OCI-M2 (cell line): ENCODE results near the gene MALT1.
"Not testable (repeated sequence)": the region's sequence is repeated elsewhere in the genome, so short reads cannot be mapped to it uniquely, and the experiment has no call there.

Experiments
- DNase-seq: peaks from one replicate; lab custom pipeline; 2025; ENCODE audit not compliant: unreplicated experiment; lab: John Stamatoyannopoulos, UW

The MALT1 gene

DNA sequence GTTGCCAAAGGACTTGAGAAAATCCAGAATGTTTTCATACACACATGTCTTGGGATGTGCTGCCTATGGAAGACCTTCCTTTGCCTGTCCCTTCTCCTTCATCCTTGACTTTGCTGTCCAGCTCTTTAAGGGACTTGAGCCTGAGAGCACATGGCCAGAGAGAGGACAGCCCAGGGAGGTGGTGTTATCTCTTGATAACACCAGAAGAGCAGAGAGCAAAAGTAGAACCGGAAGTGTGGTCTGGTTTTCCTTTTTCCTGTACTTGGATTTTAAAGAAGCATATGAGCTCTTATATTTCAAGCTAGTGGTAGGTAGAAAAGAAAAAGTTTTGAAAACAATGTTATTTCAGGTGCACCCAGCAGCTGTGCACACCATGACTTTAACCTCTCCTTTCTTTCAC is 99.3 kb downstream of the MALT1 start:
- no peak for DNase-seq

DNA sequence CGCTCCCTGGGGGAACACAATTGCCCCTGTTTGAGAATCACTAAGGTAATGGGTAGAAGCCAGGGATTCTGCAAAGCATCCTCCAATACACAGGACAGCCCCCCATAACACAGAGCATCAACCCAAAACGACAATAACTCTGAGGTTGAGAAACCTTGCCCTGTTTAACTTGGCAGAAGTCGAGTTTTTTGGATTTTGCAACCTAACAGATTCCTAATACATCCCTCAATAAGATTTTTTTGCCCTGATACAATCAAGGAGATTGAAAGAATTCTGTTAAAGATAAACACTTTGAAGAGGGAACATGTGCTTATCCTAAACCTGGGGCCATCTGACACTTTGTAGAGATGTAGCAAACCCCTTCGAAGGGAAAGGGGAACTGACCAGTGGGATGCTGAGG is 100.9 kb downstream of the MALT1 start:
- no peak for DNase-seq

DNA sequence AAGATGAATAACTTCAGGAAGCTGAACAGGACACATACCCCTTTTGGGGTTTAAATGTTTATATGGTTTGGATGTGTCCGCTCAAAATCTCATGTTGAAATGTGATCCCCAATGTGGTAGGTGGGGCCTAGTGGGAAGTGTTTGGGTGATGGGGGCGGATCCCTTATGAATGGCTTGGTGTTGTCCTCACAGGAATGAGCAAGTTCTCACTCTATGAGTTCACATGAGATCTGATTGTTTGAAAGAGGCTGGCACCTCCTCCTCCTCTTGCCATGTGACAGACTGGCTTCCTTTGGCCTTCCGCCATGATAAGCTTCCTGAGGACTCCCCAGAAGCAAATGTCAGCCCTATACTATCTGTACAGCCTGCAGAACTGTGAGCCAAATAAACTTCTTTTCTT is 104.8 kb downstream of the MALT1 start:
- no peak for DNase-seq

DNA sequence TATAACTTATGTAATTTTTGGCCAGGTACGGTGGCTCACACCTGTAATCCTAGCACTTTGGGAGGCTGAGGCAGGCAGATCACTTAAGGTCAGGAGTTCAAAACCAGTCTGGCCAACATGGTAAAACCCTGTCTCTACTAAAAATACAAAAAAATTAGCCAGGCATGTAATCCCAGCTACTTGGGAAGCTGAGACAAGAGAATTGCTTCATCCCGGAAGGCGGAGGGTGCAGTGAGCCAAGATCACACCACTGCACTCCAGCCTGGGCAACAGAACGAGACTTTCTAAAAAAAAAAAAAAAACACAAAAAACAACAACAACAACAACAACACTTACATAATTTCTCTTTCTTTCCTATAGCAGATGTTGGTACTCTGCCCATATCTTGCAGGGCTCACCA is 105.3 kb downstream of the MALT1 start:
- DNase-seq = not testable (repeated sequence)

DNA sequence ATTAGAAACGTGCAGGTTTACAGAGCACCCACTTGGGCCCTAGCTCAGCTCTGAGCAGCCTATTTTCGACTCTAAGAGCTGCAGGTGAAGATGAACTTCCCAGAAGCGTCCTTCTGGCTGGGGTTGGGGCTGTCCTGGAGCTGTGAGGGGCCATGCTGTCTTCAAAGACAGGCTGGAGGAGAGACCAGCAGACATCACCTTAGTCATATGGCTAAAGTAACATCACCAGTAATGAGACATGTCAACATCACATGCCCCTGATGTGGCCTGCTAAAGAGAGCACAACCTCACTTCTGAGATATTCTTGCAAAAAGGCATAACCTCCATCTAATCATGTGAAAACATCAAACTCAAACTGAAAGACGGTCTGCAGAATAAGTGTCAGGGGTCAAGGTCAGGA is 106.2 kb downstream of the MALT1 start:
- no peak for DNase-seq

DNA sequence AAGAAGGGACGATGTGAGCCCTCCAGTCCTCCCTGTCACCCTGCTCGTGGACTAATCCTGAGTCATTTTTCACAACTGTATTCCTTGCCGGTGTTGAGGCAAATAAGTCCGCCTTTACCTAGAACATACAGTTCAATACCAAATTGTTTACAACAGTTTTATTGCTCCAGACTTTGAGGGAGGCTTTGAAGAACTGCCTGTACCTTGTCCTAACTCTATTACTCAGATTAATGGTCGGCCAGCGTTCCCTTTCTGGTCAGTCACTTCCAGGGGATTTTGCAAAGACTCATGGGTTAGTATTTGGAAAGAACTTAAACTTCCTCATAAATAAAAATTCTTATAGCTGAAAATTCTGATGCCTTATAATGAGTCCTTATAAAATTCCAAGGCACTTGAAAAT is 108.3 kb downstream of the MALT1 start:
- DNase-seq = no peak

DNA sequence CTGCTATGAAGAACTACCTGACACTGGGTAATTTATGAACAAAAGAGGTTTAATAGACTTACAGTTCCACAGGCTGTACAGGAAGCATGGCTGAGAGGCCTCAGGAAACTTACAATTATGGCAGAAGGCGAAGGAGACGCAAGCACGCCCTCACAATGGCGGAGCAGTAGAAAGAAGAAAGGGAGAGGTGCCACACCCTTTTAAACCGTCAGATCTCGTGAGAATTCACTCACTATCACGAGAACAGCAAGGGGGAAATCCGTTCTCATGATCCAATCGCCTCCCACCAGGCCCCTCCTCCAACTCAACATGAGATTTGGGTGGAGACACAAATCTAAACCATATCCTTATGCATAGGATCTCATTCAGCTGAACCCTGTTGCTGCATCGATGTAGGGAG is 108.8 kb downstream of the MALT1 start:
- DNase-seq = no peak

DNA sequence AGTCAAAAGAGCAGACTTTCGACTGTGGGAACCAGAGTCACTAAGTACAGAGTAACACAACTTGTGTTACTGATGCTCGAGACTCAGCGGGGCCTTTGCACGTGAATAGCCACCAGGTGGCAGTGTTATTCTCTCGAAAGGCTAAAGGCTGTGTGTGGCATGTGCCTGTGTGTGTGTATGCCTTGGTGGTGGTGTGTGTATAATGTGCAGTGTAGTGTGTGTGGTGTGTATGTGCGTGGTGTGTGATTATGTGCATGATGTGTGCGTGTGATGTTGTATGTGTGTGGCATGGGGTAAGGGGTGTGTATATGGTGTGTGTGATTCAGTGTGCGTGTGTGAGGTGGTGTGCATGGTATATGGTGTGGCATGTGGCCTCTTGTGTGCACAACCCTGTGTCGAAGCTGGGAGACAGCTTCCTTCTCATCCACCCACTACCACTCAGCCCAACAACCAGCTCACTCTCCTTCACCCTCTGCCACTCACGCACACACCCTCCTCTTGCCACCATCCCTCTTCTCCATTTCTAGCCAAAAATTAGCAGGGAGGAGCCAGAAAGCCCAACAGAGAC is 110.4 kb downstream of the MALT1 start:
- DNase-seq = peak; percentile 3

DNA sequence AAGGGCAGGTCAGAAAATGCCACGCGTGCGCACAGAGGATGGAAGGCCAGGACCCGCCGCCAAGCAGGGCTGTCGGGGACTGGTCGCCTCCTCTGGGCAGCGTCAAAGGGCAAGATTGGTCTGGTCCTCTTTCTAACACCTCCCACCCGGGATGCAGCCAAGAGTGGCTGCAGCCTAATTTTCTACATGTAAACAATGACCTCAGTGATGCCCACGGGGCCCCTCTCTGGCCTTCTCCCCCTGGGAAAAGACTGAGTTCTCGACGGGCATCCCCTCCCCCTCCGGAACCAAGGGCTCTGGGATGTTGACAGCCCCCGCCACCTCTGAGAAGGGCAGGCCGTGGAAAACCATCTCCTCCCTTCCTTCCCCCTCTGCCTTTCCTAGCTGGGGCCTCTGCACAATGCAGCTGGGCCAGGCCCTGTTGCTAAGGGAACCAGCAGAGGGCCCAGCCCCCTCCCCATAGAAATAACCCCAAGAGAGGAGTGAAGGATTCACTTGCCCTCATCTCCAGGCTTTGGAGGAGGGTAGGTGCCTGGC is 113.4 kb downstream of the MALT1 start:
- DNase-seq = no peak

DNA sequence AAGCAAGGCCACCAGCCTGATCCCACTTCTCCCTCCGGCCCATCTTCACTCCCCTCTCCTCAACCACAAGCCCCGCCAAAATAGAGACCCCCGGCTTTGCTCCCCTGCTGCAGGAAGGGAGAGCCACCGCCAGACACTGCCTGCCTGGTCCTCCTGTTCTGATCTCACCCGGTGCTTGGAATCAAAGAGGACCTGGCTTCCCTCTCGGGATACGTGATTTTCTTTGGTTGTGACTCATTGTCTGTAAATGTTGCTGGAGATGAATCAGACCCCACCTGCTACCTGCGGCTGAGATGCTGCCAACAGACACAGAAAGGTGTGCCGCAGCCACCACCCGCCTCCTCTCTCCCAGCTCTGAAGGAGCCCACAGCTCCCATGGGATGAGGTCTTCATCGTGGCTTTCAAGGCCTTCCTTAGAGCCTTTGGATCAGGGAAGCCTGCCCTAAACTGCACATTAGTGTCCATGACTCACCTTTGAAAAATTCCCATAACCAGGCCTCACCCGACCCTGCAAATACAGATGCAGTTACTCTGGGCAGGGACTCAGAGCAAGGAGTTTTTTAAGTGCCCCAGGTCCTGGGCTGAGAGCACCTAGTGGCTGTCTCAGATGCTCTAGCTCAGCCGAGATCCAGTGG is 114.0 kb downstream of the MALT1 start:
- no peak for DNase-seq

DNA sequence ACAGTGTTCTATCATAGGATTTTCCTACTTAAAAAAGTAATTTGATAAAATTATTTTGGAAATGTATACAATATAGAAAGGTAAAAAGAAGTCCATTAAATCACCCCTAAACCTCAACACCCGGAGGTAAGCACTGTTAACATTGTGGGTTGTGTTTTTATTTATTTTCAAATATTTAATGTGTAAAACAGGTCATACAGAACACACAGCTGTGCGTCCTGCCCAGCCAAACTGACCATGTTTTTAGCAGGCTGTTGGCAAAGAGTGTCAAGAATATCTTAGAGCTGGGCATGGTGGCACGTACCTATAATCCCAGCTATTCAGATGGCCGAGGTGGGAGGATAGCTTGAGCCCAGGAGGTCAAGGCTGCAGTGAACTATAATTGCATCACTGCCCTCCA is 114.6 kb downstream of the MALT1 start:
- DNase-seq = no peak

DNA sequence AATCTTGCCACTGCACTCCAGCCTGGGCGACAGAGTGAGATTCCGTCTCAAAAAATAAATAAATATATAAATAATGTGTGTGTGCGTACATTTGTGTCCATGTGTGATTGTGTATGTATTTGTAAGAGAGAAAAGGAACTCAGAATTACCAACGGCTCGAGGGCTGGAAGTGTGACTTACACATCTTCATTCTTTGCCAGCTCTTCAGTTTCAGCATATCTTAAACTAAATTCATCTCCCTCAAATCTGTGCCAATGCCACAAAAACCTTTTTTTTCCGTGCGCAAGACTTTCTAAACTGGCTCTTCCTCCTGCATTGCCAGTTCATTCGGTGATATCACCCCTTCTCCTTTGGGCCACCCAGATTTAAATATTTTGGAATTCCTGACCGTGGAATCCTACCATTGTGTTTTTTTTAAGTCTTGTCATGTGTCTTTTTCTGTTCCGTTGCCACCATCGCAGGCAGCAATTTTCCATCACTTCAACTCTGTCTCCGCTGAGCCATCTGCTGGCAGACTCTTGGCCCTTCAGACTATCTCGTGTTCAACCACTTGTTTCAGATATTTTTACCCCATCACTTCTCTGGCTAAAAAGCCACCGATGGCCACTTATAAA is 116.4 kb downstream of the MALT1 start:
- DNase-seq = no peak

DNA sequence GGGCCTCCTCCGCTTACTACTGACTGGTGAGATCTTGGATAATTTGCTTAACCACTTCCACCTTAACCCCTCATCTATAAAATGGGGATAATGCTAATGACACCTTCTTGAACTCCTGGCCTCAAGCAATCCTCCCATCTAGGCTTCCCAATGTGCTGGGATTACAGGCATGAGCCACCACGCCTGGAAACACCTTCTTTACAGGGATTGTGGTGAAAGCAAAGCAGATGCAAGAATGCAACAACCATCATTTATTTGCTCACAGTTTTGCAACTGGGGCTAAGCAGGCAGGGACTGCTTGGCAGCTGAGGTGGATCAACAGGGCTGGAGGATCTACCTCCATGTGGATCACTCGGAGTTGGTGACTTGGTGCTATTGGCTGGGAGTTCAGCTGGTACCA is 117.2 kb downstream of the MALT1 start:
- no peak for DNase-seq

DNA sequence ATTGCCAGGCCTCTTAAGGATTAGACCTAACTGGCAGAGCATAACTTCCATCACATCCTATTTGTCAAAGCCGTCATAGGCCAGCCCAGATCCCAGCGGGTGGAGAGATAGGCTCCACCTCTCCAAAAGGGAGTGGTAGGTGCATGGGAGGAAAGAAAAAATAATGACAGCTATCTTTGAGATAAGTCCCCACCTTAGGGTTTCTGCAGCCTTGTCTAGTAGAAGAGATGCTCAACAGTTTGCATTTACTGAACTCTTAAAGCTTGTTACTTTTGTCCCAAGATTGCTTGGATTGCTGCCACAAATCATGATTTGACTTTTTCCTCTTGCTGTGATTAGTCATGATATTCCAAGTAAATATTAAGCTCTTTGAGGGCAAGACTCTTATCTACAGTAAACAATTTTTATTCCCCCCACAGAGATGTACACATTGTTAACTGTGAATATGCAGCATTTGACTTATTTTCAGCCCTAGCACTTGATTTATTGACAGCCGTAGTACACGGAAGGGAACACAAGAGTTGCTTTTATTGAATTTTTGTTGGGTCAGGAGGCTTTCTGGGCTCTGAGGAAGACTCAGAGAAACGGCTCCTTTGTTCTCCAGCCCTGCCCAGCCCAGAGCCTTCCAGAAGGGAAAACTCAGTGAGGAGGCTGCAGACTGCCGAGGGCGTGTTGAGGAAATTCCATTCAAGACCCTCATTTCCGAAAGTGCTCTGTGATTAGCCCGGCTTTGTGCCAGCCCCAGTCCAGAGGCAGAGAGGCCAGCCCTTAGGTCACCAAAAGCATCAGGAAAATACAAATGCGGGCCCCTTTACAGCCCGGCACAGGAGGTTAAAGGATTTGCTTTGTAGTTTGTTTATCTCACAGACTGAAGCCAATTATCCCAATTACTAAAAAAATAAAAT is 118.0 kb downstream of the MALT1 start:
- DNase-seq = no peak

DNA sequence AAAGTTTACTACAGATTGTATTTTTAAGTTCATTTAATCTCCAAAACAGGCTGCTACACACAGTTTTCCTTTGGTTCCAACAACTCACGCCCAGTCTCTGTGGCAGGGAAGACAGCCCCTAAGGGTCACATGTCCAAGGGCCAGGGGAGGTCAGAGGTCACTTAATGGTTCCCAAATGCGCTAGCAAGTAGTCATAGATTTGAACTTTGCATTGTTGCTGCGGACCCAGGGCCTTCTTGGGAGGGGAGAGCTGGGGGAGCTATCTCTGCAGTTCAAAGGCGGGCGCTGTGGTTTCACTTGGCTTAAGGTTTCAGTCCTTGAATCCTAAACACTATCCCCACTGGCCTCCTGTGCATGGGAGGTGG is 118.6 kb downstream of the MALT1 start:
- no peak for DNase-seq

DNA sequence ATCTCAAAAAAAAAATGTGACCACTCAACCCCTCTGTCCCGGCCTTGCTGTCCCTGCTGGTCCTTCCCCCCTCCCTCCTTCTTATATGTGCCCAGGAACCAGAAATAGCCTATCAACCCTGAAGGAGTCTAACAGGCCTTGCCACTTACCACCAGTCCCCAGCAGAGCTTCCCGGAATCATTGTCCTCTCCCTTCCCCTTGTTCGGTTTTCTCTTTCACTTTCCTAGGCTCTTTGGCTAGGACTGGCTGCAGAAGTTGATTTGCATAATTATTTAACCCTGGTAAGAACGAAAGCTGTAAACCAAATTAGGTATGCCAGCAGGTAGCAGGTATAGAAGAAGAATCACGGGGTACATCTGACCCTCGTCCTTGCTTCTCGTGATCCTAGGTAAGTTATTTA is 120.8 kb downstream of the MALT1 start:
- no peak for DNase-seq

DNA sequence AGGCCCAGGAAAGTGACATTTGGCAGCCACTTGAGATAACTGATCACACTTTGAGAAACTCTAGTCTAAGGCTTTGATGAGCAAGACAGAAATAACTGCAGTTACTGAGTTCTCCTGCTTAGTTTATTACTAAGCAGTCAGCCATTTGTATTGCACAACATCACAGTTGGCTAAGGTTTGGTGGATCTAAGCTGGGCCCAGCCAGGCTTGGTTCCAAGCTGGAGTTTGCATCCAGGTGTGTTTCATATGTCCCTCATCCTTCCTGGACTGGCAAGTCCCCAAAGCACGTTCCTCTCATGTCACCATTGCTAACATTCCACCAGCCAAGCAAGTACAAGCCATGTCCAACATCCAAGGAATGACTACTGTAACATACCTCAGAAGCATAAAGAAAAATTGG is 122.1 kb downstream of the MALT1 start:
- DNase-seq = no peak

DNA sequence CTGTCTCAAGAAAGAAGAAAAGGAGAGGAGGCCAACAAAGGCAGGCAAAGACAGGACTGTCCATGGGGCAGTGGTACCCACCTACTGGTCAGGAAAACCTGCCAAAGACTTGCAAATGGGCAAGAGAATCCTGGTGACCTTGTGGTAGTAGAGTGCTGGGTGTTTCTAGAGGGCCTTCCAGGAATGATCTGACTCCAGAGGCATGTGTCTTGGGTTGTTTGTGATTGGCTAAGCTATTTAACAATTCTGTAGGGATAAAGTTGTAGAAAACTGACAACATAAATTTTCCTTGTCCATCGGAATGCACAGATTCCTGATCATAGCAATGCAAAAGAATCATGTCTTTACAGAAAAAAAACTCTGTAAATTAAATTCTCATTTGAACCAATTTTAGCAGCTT is 125.0 kb downstream of the MALT1 start:
- no peak for DNase-seq

DNA sequence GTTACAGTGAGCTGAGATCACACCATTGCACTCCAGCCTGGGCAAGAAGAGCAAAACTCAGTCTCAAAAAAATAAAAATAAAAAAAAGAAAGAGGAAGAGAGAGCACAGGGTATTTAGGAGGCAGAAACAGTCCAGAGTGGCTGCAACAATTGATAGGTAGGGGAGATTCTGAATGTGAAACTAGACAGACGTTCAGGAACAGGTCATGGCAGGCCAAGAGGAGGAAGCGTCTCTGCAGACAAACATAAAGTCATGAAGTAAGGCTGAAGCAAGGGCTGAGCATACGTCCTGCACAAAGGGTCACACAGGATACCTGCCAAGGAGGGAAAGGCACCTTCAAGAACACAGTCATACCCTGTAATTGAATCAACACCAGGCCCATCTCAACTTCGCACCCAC is 129.3 kb downstream of the MALT1 start:
- DNase-seq = no peak

DNA sequence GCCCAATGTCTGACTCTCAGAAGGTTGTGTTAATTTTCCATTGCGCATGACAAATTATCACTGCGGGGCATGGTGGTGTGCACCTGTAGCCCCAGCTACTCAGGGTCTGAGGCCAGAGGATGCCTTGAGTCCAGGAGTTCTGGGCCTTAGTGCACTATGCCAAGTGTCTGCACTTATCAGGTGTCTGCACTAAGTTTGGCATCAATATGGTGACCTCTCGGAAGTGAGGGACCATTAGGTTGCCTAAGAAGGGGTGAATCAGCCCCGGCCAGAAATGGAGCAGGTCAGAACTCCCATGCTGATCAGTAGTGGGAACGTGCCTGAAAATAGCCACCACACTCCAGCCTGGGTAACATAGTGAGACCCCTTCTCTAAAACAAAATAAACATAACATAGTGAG is 131.7 kb downstream of the MALT1 start:
- no peak for DNase-seq

DNA sequence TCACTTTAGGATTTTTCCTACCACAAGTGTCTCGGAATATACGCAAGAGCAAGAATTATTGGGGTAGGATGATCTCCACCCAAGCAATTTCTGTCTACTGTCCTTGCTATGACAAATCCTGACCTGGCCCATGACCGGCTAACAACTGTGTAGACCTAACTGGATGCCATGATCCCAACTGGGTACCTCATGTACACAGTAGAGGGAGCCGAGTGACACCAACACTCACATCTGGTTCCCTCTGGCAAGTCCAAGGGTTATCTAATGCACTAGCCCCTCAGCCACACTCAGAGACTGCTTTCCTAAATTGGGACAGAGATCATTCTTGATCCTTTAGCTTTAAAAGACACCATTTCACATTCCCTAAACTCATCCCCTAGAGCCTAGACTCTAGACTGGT is 132.7 kb downstream of the MALT1 start:
- DNase-seq = no peak
